Ovary (tissue), 3 donors: ENCODE results near the gene OPCML.

Source experiments
- CTCF ChIP-seq, 3 donors: fragments of 450-650 bp in 2 of 3; fragments of 200-600 bp in 1 of 3; IDR thresholded peaks; one replicate each; pipeline versions ENCODE4 v1.5.1 to v1.8.0; 2016 to 2022; ENCODE audit warnings: antibody characterized with exemption in 3 of 3, mild to moderate bottlenecking in 1 of 3
- EP300 ChIP-seq: sonication (generic); formaldehyde crosslinking; IDR thresholded peaks from one replicate; pipeline ENCODE4 v1.6.1; 2017; ENCODE audit warnings: antibody characterized with exemption
- POLR2A ChIP-seq: fragments of 450-650 bp; IDR thresholded peaks from one replicate; pipeline ENCODE4 v1.6.1; 2017; ENCODE audit warnings: antibody characterized with exemption, mild to moderate bottlenecking, moderate library complexity
- donor health status: DM: no; HTN: no; CAD: no.

GRCh38 chr11:132992838-132993631 lies 539.3 kb downstream of the OPCML start:
- TF ChIP-seq CTCF (IDR thresholded peaks at IDR 0.05) (no peak), POLR2A (no peak), EP300 (no peak)
